LNCaP clone FGC (cell line): ENCODE measurements around the gene TSTD1.
"Not testable (repeated sequence)": the region's sequence is repeated elsewhere in the genome, so short reads cannot be mapped to it uniquely, and the experiment has no call there.

Experiments used
- DNase-seq: peaks from one replicate; pipeline ENCODE4 v3.0.0-alpha.2; 2011; ENCODE audit warnings: low read depth
- H3K4me3 ChIP-seq: 2 replicates; pipeline ENCODE4 v1.5.1; 2011; ENCODE audit warnings: mild to moderate bottlenecking, low read depth, low read length, control low read depth
- CTCF ChIP-seq: IDR thresholded peaks from 2 replicates; pipeline ENCODE4 v1.5.1; 2012; ENCODE audit warnings: mild to moderate bottlenecking; ENCODE audit not compliant: control insufficient read depth, insufficient read depth; ENCODE audit errors: extremely low read depth

The TSTD1 gene

GRCh38 chr1:161069241-161069640 is 30.5 kb upstream of the TSTD1 start:
- H3K4me3 ChIP-seq: no peak overlapping the region
- TF ChIP-seq CTCF: no peak
- no peak for DNase-seq

GRCh38 chr1:161068306-161069234 is 29.8 kb upstream of the TSTD1 start:
- TF ChIP-seq CTCF: no peak
- no peak overlapping the region for H3K4me3 ChIP-seq
- no peak for DNase-seq

GRCh38 chr1:161066694-161067093 is 27.9 kb upstream of the TSTD1 start:
- no peak for TF ChIP-seq CTCF
- DNase-seq: no peak
- no peak overlapping the region for H3K4me3 ChIP-seq

- DNase-seq, H3K4me3 ChIP-seq: not testable (repeated sequence)
These were observed 26.9 kb upstream of the TSTD1 start for GRCh38 chr1:161065681-161066080.

GRCh38 chr1:161063936-161064335 is 25.2 kb upstream of the TSTD1 start:
- H3K4me3 ChIP-seq, DNase-seq: not testable (repeated sequence)

- H3K4me3 ChIP-seq: no peak overlapping the region
- no peak for DNase-seq
- no peak for TF ChIP-seq CTCF
These were observed 22.7 kb upstream of the TSTD1 start for GRCh38 chr1:161061419-161061818.

- no peak overlapping the region for H3K4me3 ChIP-seq
- no peak for DNase-seq
- TF ChIP-seq CTCF: no peak
These were observed 20.5 kb upstream of the TSTD1 start for GRCh38 chr1:161059293-161059692.

- DNase-seq: no peak
- no peak for TF ChIP-seq CTCF
- H3K4me3 ChIP-seq: no peak overlapping the region
These were observed 16.0 kb upstream of the TSTD1 start for GRCh38 chr1:161054805-161055204.
